ENCODE measurements around the gene PNISR.

PNISR gene

GRCh38 chr6:99362678-99363268 lies 62.3 kb downstream of the PNISR start:
- Histone ChIP-seq H3K27ac (ENCODE audit: low read depth, low read length) (no peak overlapping the region), H3K4me3 (ENCODE audit: low read depth, low read length) (no peak overlapping the region), H3K9me3 (ENCODE audit: control insufficient read depth, insufficient read depth, low read length) (no peaks in the 10 kb centered on the region), H3K9ac (ENCODE audit: low read depth, low read length) (no peak overlapping the region), H3K36me3 (ENCODE audit: control insufficient read depth, insufficient read depth, low read length) (no peaks in the 10 kb centered on the region), H3K27me3 (ENCODE audit: control insufficient read depth, insufficient read depth, low read length) (no peaks in the 10 kb centered on the region), H3K4me1 (ENCODE audit: control insufficient read depth, insufficient read depth, low read length) (no peaks in the 10 kb centered on the region)

GRCh38 chr6:99359800-99360199 lies 65.3 kb downstream of the PNISR start:
- Histone ChIP-seq H3K27me3 (ENCODE audit: control insufficient read depth, insufficient read depth, low read length) (no peaks in the 10 kb centered on the region), H3K9ac (ENCODE audit: low read depth, low read length) (no peak overlapping the region), H3K36me3 (ENCODE audit: control insufficient read depth, insufficient read depth, low read length) (no peaks in the 10 kb centered on the region), H3K4me1 (ENCODE audit: control insufficient read depth, insufficient read depth, low read length) (no peaks in the 10 kb centered on the region), H3K27ac (ENCODE audit: low read depth, low read length) (no peak overlapping the region), H3K4me3 (ENCODE audit: low read depth, low read length) (no peak overlapping the region), H3K9me3 (ENCODE audit: control insufficient read depth, insufficient read depth, low read length) (no peaks in the 10 kb centered on the region)

- no peak overlapping the region for H3K4me3 ChIP-seq (ENCODE audit: low read depth, low read length)
Observed at GRCh38 chr6:99356641-99357040, 68.5 kb downstream of the PNISR start.

GRCh38 chr6:99354983-99355382 lies 70.1 kb downstream of the PNISR start:
- H3K4me1 ChIP-seq (ENCODE audit: control insufficient read depth, insufficient read depth, low read length), result peaks cover 11% of the 10 kb centered on the region
- H3K9ac ChIP-seq (ENCODE audit: low read depth, low read length), result no peak overlapping the region
- peaks cover 5% of the 10 kb centered on the region; the same call in 1 of the 2 replicates for H3K27me3 ChIP-seq (ENCODE audit: control insufficient read depth, insufficient read depth, low read length)
- H3K4me3 ChIP-seq (ENCODE audit: low read depth, low read length), result no peak overlapping the region
- H3K9me3 ChIP-seq (ENCODE audit: control insufficient read depth, insufficient read depth, low read length), result no peaks in the 10 kb centered on the region
- no peak overlapping the region for H3K27ac ChIP-seq (ENCODE audit: low read depth, low read length)
- H3K36me3 ChIP-seq (ENCODE audit: control insufficient read depth, insufficient read depth, low read length), result no peaks in the 10 kb centered on the region

More at GRCh38 chr6:99356641-99357040, 68.5 kb downstream of the PNISR start:
- Histone ChIP-seq H3K27ac (ENCODE audit: low read depth, low read length) (no peak overlapping the region), H3K9ac (ENCODE audit: low read depth, low read length) (no peak overlapping the region), H3K27me3 (ENCODE audit: control insufficient read depth, insufficient read depth, low read length) (no peaks in the 10 kb centered on the region), H3K4me1 (ENCODE audit: control insufficient read depth, insufficient read depth, low read length) (no peaks in the 10 kb centered on the region), H3K36me3 (ENCODE audit: control insufficient read depth, insufficient read depth, low read length) (no peaks in the 10 kb centered on the region), H3K9me3 (ENCODE audit: control insufficient read depth, insufficient read depth, low read length) (no peaks in the 10 kb centered on the region)

GRCh38 chr6:99353126-99353525 lies 72.0 kb downstream of the PNISR start:
- no peak overlapping the region for H3K9ac ChIP-seq (ENCODE audit: low read depth, low read length)
- H3K27me3 ChIP-seq (ENCODE audit: control insufficient read depth, insufficient read depth, low read length), result peaks cover 5% of the 10 kb centered on the region; the same call in 1 of the 2 replicates
- no peaks in the 10 kb centered on the region for H3K9me3 ChIP-seq (ENCODE audit: control insufficient read depth, insufficient read depth, low read length)
- H3K36me3 ChIP-seq (ENCODE audit: control insufficient read depth, insufficient read depth, low read length), result no peaks in the 10 kb centered on the region
- H3K4me3 ChIP-seq (ENCODE audit: low read depth, low read length), result no peak overlapping the region
- no peak overlapping the region for H3K27ac ChIP-seq (ENCODE audit: low read depth, low read length)
- H3K4me1 ChIP-seq (ENCODE audit: control insufficient read depth, insufficient read depth, low read length), result peaks cover 16% of the 10 kb centered on the region

- Histone ChIP-seq H3K4me3 (ENCODE audit: low read depth, low read length) (peak overlapping the region; percentile 82), H3K9me3 (ENCODE audit: control insufficient read depth, insufficient read depth, low read length) (no peaks in the 10 kb centered on the region), H3K27me3 (ENCODE audit: control insufficient read depth, insufficient read depth, low read length) (peaks cover 5% of the 10 kb centered on the region; the same call in 1 of the 2 replicates), H3K27ac (ENCODE audit: low read depth, low read length) (no peak overlapping the region), H3K4me1 (ENCODE audit: control insufficient read depth, insufficient read depth, low read length) (peaks cover 25% of the 10 kb centered on the region), H3K9ac (ENCODE audit: low read depth, low read length) (no peak overlapping the region), H3K36me3 (ENCODE audit: control insufficient read depth, insufficient read depth, low read length) (no peaks in the 10 kb centered on the region)
Observed at GRCh38 chr6:99350573-99350972, 74.5 kb downstream of the PNISR start.

- Histone ChIP-seq H3K27ac (ENCODE audit: low read depth, low read length) (peak within 1 kb of the TSS; percentile 59), H3K4me3 (ENCODE audit: low read depth, low read length) (peak within 1 kb of the TSS; percentile 82), H3K4me1 (ENCODE audit: control insufficient read depth, insufficient read depth, low read length) (peaks cover 28% of the 10 kb centered on the region), H3K36me3 (ENCODE audit: control insufficient read depth, insufficient read depth, low read length) (no peaks in the 10 kb centered on the region), H3K27me3 (ENCODE audit: control insufficient read depth, insufficient read depth, low read length) (peaks cover 5% of the 10 kb centered on the region; the same call in 1 of the 2 replicates), H3K9me3 (ENCODE audit: control insufficient read depth, insufficient read depth, low read length) (no peaks in the 10 kb centered on the region), H3K9ac (ENCODE audit: low read depth, low read length) (peak within 1 kb of the TSS; percentile 85)
Observed at GRCh38 chr6:99349171-99350141, 75.7 kb downstream of the PNISR start, which contains the start of gene FAXC. TSS of gene FAXC (minus strand) at chr6:99349674. CDS start at chr6:99349372, 302 bp downstream.

- H3K9ac ChIP-seq (ENCODE audit: low read depth, low read length), result peak overlapping the region; percentile 85
- H3K27ac ChIP-seq (ENCODE audit: low read depth, low read length), result peak overlapping the region; percentile 59
- H3K4me1 ChIP-seq (ENCODE audit: control insufficient read depth, insufficient read depth, low read length), result peaks cover 37% of the 10 kb centered on the region
Observed at GRCh38 chr6:99348288-99349170, 76.6 kb downstream of the PNISR start.

More at GRCh38 chr6:99348288-99349170, 76.6 kb downstream of the PNISR start:
- Histone ChIP-seq H3K27me3 (ENCODE audit: control insufficient read depth, insufficient read depth, low read length) (peaks cover 5% of the 10 kb centered on the region; the same call in 1 of the 2 replicates), H3K9me3 (ENCODE audit: control insufficient read depth, insufficient read depth, low read length) (no peaks in the 10 kb centered on the region), H3K4me3 (ENCODE audit: low read depth, low read length) (peak overlapping the region; percentile 82), H3K36me3 (ENCODE audit: control insufficient read depth, insufficient read depth, low read length) (no peaks in the 10 kb centered on the region)

Data from HUES48 (cell line).